GM21786 (cell line): ENCODE data around the gene LANCL1.

ENCODE experiments used
- ATAC-seq: cut with Tn5 transposase; IDR thresholded peaks from one replicate; pipeline ENCODE4 v1.9.1; 2021; ENCODE audit not compliant: unreplicated experiment

Gene LANCL1, protein sequence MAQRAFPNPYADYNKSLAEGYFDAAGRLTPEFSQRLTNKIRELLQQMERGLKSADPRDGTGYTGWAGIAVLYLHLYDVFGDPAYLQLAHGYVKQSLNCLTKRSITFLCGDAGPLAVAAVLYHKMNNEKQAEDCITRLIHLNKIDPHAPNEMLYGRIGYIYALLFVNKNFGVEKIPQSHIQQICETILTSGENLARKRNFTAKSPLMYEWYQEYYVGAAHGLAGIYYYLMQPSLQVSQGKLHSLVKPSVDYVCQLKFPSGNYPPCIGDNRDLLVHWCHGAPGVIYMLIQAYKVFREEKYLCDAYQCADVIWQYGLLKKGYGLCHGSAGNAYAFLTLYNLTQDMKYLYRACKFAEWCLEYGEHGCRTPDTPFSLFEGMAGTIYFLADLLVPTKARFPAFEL

DNA sequence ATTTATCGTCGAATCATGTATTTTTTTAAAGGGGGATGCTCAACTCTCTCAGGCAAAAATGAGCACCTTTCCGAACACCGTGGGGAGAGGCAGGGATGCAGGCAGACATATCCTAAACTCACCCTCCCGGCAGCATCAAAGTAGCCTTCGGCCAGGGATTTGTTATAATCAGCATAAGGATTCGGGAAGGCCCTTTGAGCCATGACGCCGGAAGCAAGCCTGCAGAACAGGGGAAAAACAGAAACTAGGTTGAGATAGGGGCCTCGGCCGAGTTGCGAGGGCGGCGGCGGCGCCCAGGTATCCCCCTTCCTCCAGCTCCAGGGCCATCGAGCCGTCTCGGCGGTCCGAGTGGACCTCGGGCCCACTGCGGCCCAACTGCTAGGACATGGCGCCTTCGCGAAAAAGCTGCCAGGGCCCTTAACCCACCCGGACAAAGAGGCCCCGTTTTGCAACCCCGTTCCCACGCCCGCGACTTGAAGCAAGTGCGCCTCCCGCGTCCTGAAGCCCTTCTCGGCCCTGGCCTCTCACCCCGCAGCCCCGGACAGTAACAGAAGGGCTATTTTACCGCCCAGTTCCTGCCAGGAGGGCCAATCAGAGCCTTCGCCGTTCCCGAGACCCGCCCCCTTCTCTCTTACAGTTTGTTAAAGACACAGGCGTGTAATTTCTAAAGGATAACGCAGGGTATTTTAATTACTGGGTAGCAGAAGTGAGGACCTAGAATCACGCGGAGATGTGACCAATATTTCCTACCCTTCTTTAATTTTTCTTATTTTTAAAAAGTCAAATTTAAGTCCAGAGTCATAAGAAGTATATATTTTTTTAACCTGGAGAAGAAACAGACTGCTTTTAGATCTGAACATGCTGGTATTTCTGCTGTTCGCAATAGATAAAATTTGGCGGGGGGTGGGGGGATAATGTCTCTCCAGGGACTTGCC is at the start of gene LANCL1:
TSS of gene LANCL1 (minus strand) at position 566 of the 935 bp plus-strand sequence. CDS start at position 203, 363 bp downstream.
- peak; percentile 100 for ATAC-seq

DNA sequence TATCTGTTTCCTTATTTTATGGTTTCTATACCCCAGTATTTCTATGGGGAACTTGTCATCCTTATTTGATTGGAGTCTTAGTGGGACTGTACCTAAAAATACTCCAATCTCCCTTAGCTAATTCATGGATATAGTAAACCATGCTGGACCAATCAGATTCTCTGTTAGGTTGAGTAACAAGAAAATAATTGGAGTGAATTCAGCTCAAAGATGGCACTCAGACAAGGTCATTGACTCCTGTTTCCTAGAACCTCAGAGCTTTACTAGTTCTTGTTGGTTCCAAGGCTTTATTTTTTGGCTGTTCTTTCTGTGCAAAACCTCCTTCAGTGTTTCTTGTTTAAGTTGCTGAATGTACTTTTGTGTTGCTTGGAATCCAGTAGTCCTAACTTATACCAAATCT is 48.0 kb upstream of the LANCL1 start:
- ATAC-seq, result no peak

DNA sequence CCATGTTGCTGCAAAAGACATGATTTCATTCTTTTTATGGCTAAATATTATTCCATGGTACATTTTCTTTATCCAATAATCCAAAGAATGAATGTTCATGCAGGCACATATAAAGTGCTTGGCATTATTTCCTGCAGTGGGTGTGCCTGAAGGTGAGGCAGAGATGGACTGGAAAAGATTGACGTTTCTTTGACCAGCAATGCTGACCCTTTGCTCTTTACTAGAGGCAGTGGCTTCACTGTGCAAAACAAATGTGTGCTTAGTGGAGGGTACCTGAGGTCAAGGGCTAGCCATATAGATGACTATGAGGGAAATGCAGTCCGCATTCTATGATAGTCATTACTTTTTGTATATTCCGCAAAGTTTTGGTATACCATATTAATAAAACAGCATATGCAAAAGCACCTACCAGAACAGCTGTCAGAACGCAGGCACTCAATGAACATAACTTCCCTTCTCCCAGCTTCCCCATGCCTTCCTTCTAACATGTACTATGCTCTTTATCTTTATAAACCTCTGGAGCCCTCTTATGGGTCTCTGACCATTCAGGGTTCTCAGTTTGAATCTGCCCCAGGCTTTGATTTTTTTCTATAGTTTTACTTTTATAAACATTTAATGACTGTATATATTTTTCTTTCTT is 47.2 kb upstream of the LANCL1 start:
- ATAC-seq, result no peak

DNA sequence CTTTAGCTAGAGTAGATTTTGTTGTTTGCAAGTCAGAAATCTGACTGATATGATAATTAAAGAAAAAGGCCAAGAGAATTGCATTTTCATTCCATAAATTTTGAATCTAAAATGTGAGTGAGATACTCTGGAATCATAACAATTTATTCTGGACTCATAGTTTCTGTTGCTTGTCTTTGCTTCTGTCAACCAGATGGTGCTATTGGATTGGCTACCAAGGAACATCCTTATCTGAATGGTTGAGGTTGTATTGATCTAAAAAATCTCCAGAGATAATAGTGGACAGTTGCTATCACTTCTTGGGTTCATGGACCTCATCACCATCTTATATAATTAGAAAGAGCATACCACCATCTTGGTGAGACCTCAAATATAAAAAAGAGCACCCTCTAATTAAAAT is 45.8 kb upstream of the LANCL1 start:
- ATAC-seq, result no peak

DNA sequence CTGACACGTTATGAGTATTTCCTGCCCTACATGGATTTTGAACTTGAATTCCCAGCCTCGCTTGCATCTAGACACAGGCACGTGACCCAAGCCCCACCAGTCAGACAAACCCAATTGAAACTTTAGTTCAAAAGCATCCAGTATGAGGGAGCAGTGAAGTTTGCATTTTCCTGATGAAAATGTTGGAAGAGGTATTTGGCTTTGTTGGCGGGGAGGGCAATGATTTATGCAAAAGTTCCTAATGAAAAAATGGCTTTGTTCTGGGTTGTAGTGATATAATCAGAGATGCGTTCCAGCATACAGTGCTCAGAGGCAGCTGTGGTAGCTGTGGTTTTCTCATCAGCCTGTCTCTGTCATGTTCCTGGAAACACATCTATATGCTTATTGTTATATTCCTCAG is 43.0 kb upstream of the LANCL1 start:
- no peak for ATAC-seq

DNA sequence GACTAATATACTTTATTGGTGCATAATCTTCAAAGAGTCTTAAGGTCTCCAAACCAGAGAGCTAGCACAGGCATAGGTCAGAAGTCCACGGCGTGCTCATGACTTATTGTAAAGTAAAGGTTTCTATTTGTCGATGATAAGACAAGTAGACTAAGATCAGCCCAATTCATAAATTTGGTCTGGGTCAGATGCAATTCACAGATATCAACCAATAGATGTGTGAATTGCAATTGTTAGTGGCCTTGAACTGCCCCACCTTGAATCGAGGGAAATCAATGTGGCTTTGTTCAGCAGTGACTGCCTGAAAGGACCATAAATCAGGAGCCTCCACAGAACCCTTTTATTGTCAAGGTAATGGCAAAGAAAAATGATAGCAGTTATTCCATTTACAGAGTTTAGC is 40.7 kb upstream of the LANCL1 start:
- ATAC-seq, result no peak

DNA sequence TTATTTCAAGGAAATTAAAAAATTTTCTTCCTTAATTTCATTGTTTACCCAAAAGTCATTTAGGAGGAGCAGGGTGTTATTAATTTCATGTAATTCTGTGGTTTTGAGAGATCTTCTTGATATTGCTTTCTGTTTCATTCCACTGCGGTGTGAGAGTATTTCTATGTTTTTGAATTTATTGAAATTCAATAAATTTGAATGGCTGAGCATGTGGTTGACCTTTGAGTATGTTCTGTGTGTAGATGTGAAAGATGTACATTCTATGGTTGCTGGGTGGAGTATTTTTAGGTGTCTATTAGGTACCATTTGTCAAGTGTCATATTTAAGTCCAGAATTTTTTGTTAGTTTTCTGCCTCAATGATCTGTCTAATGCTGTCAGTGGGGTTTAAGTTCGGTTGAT is 39.4 kb upstream of the LANCL1 start:
- ATAC-seq, result no peak

DNA sequence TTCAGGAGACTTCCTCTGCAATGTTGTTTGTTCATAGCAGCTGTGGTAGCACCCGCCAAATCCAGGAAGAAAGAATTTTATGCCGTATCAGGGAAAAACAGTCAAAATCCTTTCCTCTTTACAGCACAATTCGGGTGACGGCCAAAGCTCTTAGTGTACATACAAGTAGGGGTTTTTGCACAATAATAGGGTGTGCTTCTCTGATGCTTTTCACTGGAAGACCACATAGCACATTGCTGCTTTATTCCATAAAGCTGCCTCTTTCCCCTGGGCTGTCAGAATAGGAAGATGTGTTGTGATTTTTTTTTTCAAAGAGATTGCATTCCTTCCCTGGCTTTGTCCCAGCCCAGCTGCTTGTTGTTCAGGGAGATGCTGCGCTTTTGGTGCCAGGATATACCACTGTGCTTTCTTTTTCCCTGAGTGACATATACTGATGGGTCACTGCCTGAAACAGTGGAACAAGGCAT is 27.2 kb upstream of the LANCL1 start:
- ATAC-seq, result no peak

DNA sequence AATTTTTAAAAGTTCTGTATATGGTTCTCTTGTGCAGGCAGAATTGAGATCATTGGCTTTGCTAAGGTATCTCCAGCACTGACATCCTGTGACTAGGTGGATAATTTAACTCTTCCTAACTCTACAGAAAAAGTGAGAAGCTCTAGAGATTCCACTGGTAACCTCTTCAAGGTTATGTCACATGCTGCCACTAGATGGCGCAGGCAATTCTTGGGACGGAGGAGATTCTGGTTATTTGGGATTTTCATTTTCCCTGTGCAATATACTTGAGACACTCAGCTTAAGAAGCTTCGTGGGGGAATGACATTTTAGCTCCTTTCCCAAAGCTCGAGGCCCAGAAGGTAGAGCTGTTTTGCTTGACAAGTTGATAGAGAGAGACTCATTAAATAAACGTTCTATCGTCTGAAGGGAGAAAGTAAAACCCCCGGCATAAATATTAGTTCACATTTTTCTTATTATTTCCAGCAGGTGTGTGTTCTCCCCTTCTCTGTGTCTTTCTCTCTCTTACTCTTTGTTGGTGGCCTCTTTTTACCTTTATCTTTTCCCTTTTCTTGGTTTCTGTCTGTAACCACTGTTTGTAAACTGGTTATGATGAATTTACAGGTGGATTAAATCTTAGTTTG is 26.6 kb upstream of the LANCL1 start:
- ATAC-seq, result peak; percentile 92

DNA sequence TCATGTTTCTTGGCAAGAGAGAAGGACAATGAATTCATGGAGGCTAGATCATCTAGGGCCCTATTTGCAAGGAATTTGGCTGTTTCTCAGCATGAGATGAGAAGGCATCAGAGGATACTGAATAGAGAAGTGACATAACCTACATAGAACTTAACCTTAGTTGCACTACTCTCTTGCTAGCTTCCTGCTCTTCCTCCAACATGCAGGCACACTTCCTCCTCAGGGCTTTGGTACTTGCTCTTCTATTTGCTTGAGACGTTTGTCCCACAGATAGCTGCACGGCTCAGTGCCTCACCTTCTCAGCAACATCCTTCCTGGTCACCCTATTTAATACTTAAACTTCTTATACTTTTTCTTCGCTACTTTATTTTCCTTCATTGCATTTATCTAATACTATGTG is 20.0 kb upstream of the LANCL1 start:
- peak; percentile 82 for ATAC-seq

DNA sequence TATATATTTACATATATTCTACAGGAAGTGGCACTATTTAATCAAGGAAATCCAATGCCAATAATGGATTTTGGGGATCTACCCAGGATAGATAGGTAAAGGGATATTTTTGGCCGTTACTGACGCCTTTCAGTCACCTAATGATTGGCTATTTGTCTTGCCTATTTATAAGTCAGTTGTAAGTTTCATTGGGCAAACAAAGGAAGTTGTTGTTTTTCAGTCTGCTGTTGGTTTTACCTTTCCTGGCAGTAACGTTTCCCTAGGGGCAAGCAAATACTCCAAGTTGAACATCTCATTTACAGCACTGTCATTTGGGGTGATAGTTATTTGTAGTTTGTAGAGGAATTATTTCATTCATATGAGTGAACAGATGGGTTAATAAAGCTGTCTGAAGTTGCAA is 17.0 kb upstream of the LANCL1 start:
- no peak for ATAC-seq

DNA sequence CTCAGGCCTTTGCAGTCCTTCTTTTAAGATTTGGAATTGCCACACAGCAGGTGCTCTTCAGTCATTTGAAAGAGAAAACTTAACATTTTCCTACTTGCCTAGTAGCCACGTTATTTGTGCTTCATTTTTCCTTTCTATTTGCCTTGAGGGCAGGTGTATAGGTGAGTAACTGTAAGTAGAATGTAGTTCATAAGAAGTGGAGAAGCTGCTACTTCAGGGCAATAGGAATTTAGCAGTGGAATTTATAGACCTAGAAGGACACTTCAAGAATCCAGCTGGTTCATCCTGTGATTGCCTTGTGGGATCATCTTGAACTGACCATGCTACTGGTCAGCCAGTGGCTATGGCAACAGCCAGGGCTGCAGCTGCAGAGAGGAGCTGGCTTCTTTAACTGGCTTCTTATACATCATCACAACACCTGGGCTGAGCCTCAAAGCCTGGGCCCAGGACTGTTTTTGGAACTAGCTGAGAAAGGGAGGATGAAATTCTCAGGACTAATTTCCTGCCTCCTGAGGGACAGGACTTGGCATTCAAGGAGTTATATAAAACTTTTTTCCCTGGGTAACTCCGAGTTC is 5.1 kb upstream of the LANCL1 start:
- no peak for ATAC-seq

DNA sequence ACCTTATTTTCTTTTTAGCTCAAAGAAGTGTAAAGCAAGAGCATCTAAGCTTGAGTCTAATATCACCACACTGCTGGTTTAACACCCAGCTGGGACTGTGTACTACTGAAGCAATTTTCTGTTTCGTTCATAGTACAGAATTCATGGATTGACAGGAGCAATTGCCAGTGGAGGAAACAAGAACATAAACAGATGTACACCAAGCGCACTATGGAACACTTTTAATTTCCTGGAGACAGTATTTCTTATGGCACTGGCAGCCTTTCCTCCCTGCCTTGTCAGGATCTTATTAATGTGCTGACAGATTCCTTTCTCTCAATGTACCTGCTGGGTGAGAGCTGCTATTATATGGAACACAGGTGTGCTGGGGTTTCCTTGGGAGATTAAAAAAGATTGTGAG is 4.2 kb upstream of the LANCL1 start:
- ATAC-seq, result no peak

DNA sequence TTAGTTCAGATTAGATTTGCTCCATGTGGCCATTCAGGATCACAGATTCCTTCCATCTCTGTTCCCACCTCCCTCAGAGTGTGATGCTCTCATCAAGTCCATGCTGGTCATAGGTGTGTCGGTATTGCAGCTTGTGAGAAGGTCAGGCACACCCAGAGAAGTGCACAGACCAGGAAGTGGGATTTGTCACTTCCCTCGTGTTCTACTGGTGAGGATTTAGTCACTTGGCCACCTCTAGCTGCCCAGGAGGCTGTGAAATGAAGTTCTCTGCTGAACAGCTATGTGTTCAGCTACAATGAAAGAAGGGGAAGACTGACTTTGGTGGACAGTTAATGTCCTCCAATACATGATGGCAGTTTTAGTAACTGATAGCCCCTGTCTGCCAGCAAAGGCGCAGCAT is 3.5 kb upstream of the LANCL1 start:
- ATAC-seq, result no peak

DNA sequence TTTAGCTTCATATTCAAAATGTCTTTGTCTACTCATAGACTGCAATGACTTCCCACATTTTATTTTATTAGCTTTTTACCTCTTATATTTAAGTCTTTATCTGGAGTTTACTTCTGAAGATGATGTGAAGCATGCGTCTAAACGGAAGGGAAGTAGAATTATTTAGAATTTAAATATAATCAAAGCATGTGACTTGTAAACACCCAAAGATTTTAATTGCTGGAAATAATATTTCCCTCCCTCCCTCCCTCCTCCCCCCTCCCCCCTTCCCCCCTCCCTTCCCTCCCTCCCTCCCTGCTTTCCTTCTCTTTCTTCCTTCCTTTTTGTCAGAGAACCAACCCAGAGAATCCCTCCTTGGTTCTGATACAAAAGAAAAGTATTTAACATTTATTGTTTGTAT is 2.1 kb upstream of the LANCL1 start:
- no peak for ATAC-seq

DNA sequence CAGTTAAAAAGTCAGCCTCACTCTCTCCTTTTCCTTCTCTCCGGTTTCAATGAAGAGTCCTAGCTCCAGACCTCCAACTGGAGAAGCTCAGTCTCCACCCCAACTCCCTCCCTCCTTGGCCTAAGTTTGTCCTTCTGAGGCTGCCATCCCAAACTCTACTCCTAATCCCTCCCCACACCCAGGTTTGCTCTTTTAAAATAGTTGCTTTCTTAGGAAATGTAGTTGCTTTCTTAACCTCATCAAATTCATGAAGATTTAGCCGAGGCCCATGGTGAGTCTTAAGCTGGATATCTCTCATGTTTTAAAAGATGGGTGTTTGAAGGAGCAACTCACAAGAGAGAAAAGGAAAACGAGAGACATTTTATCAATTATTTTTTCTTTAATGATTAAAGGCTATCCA is 937 bp upstream of the LANCL1 start:
- no peak for ATAC-seq

DNA sequence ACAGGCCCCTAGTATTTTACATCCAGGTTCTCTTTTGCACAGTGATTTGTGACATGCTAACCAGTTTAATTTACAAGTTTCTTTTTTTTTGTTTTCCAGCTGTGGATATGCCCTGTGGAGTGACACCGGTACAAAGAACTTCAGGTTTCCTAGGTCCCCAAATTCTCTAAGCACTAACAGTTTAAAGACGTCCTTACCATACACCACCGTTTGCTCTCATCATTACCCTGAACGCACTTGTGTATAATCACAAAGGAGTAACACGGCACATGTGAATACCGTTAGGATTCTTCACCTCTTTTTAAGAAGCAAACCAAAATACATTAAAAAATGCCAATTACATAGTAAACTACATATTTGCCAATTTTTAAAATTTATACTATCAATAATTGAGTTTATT is 853 bp downstream of the LANCL1 start:
- no peak for ATAC-seq

DNA sequence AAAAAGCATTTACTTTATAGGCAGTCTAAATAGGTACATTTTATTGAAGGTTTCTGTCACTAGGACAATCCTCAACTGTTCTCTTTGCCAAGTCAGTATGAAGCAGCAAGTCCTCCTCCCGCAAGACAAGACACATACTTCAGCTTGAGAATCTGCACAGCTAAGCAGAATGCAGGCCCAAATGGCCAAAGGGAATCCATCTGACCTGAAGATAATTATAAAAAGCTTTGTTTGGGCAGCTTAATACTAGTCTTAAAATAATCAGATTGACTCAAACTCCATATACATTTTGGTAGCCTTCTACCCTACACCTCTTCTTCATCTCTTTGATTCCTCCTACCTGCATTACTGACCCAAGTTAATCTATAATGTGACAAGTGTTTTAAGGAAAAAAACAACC is 1.8 kb downstream of the LANCL1 start:
- no peak for ATAC-seq

DNA sequence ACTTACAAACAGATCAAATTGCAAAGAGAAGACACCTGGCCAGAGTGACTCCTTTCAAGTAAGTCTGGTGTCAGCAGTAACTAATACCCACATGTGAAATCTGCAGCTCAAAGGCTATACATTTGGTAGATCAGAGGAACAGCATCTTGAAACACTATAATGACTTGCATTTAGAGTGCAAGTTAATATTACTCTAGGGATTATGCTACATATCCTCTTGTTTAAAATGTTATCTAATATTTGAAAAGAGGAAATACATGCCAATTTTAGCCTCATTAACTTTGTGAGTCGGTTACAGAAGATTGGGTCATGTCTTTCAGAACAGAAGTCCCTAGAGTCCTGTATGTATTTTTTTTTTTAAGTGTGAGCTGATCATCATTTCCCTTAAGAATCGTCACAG is 15.2 kb downstream of the LANCL1 start:
- ATAC-seq, result peak; percentile 76

DNA sequence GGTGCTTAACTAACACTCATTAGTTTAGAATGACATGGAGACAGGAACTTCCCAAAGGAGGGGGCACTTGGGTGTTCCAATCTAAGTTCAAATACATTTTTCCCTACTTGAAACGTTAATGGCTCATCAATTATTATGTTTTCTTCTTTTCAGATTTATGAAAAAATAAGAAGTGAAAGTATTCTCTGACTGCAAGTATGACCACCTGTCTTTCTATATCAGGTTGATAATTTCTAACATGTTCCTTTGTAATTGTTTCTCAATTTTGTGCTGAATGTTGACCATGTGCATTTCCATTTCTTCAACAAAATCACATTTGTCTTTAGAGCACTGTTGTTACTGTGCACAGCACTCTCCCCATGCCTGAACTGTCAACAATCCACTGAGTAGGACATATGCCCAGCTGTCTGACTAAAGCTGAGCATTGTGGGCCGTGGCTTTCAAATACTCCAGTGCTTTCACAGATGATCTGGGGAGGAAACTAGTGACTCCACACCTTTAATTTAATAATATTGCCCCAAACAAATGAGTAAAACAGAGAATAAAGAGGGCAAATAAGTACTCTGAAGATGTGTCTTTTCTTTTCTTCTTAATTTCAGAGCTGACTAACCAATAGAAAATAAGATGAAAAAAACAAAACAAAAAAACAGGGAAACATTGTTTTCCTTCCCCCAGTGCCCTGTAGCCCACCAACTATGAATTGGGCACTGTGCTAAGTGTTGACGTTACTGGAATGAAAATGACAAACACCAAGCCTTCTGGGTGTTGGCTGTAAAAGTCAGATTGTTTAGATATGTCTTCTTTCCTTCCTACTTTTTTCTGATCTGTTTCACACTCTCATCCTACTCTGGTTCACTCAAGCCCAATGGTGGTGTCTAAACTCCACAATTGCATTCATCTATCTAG is 16.0 kb downstream of the LANCL1 start:
- ATAC-seq, result peak; percentile 47
